PC-3 (cell line): ENCODE measurements around the gene ARF1. TPM values are rescaled to one million over a fixed set of nuclear protein-coding genes. Genes with fewer than 3 reads are reported as not detected.

ENCODE experiments used
- ATAC-seq: fragments of 200-7000 bp; cut with Tn5 transposase; 2 replicates; pipeline ENCODE4 v1.9.1; 2020; ENCODE audit warnings: mild to moderate bottlenecking, moderate library complexity
- BruUV-seq: library from RNA; stranded (reverse); fragments of 400-500 nt; replicated peaks from 2 replicates; lab custom pipeline; 2021; lab: Mats Ljungman, UMichigan
- CTCF ChIA-PET: fragments of 300-600 bp; sonication (Branson Sonifier 250); formaldehyde crosslinking; loops from one replicate; lab custom pipeline; 2022; ENCODE audit warnings: antibody characterized with exemption; lab: Charles Lee
- POLR2A ChIA-PET: fragments of 300-600 bp; sonication (Branson Sonifier 250); formaldehyde crosslinking; loops from one replicate; lab custom pipeline; 2022; ENCODE audit warnings: antibody characterized with exemption; ENCODE audit not compliant: unreplicated experiment; lab: Charles Lee
- DNase-seq: peaks from one replicate; pipeline ENCODE4 v3.0.0-alpha.2; 2015
- H2AFZ ChIP-seq: fragments of 300-600 bp; sonication (generic); 2 replicates; pipeline ENCODE4 v1.6.0; 2016; ENCODE audit warnings: antibody characterized with exemption, low read length
- H3F3A ChIP-seq: fragments of 300-600 bp; sonication (generic); one replicate; pipeline ENCODE4 v1.6.0; 2017; ENCODE audit warnings: antibody characterized with exemption, low read length, control low read depth, mild to moderate bottlenecking; ENCODE audit not compliant: unreplicated experiment
- H3K27ac ChIP-seq: fragments of 300-600 bp; sonication (generic); 2 replicates; pipeline ENCODE4 v1.5.1; 2016; ENCODE audit warnings: mild to moderate bottlenecking, low read length
- H3K27me3 ChIP-seq: fragments of 300-600 bp; sonication (generic); 2 replicates; pipeline ENCODE4 v1.6.1; 2016; ENCODE audit warnings: low read length, mixed read lengths
- H3K36me3 ChIP-seq: fragments of 300-600 bp; sonication (generic); 2 replicates; pipeline ENCODE4 v1.6.1; 2016; ENCODE audit warnings: low read depth, mixed run types, low read length, mixed read lengths
- H3K4me1 ChIP-seq: fragments of 300-600 bp; sonication (generic); 2 replicates; pipeline ENCODE4 v1.5.1; 2016; ENCODE audit warnings: low read length; ENCODE audit not compliant: insufficient read depth
- H3K4me2 ChIP-seq: fragments of 300-600 bp; sonication (generic); 2 replicates; pipeline ENCODE4 v1.6.0; 2016; ENCODE audit warnings: low read length
- H3K4me3 ChIP-seq: fragments of 300-600 bp; sonication (generic); 2 replicates; pipeline ENCODE4 v1.5.1; 2016; ENCODE audit warnings: mild to moderate bottlenecking, low read length, mixed read lengths
- H3K79me2 ChIP-seq: fragments of 300-600 bp; sonication (generic); 2 replicates; pipeline ENCODE4 v1.6.1; 2017; ENCODE audit warnings: low read length, mixed read lengths
- H3K9ac ChIP-seq: fragments of 300-600 bp; sonication (generic); 2 replicates; pipeline ENCODE4 v1.6.0; 2016; ENCODE audit warnings: mild to moderate bottlenecking, low read length
- H3K9me2 ChIP-seq: fragments of 300-600 bp; sonication (generic); replicated peaks from 2 replicates; pipeline ENCODE4 v1.6.1; 2016; ENCODE audit warnings: mixed run types, low read length, mixed read lengths
- H3K9me3 ChIP-seq: fragments of 300-600 bp; sonication (generic); 2 replicates; pipeline ENCODE4 v1.6.1; 2016; ENCODE audit warnings: low read length, mixed read lengths
- H4K20me1 ChIP-seq: fragments of 300-600 bp; sonication (generic); 2 replicates; pipeline ENCODE4 v1.6.1; 2016; ENCODE audit warnings: low read length, mixed read lengths
- EZH2 ChIP-seq: fragments of 300-600 bp; sonication (generic); IDR thresholded peaks from one replicate; pipeline ENCODE4 v1.6.1; 2017; ENCODE audit warnings: antibody characterized with exemption, mild to moderate bottlenecking, low read length; ENCODE audit not compliant: unreplicated experiment
- EZH2phosphoT487 ChIP-seq: fragments of 300-600 bp; sonication (generic); IDR thresholded peaks from 2 replicates; pipeline ENCODE4 v1.6.1; 2018; ENCODE audit warnings: mild to moderate bottlenecking, antibody characterized with exemption, low read length, borderline replicate concordance
- intact Hi-C: fragments of 100-400 bp; cut with micrococcal nuclease; formaldehyde crosslinking; loops from 2 replicates; pipeline ENCODE4 v1.9.0; 2023
- microRNA-seq: library from miRNA; unstranded; fragments of <30 nt; microRNA quantifications from one replicate; pipeline ENCODE4 v1.1.0, GENCODE V29; 2020; ENCODE audit not compliant: unreplicated experiment
- total RNA-seq: library from RNA; depleted of rRNA; stranded (reverse); fragments of >200 nt; gene quantifications from 2 replicates; pipeline ENCODE4 v1.2.3, GENCODE V29; 2014; rRNA removed
- TF ChIP-seq, protein P1 (sequence below): fragments of 300-600 bp; sonication (generic); conservative IDR thresholded peaks from 2 replicates; pipeline ENCODE4 v1.5.1; 2017; ENCODE audit warnings: antibody characterized with exemption, low read depth, mild to moderate bottlenecking, low read length

Gene ARF1
- total RNA-seq, 1 experiment from 2014 or later, result 688 TPM

GRCh38 chr1:228148196-228148861 is 65.8 kb downstream of the ARF1 start:
- H3K4me1 ChIP-seq, result 0 out of 2 replicates have a peak, but pooled peaks cover 4% of the 10 kb centered on the region
- no peaks in the 10 kb centered on the region for H3K27me3 ChIP-seq
- POLR2A ChIA-PET, result no interaction called here
- no peak overlapping the region for H3K27ac ChIP-seq
- H2AFZ ChIP-seq, result no peak overlapping the region
- intact Hi-C loops, result no loop called here
- H3K4me2 ChIP-seq, result no peak overlapping the region
- TF ChIP-seq EZH2 (no peak), EZH2phosphoT487 (no peak)
- TF ChIP-seq, protein P1, sequence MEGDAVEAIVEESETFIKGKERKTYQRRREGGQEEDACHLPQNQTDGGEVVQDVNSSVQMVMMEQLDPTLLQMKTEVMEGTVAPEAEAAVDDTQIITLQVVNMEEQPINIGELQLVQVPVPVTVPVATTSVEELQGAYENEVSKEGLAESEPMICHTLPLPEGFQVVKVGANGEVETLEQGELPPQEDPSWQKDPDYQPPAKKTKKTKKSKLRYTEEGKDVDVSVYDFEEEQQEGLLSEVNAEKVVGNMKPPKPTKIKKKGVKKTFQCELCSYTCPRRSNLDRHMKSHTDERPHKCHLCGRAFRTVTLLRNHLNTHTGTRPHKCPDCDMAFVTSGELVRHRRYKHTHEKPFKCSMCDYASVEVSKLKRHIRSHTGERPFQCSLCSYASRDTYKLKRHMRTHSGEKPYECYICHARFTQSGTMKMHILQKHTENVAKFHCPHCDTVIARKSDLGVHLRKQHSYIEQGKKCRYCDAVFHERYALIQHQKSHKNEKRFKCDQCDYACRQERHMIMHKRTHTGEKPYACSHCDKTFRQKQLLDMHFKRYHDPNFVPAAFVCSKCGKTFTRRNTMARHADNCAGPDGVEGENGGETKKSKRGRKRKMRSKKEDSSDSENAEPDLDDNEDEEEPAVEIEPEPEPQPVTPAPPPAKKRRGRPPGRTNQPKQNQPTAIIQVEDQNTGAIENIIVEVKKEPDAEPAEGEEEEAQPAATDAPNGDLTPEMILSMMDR, result no peak
- H4K20me1 ChIP-seq, result peaks cover 32% of the 10 kb centered on the region
- CTCF ChIA-PET, result no interaction called here
- H3K36me3 ChIP-seq, result peaks cover 13% of the 10 kb centered on the region
- H3K9ac ChIP-seq, result no peak overlapping the region
- H3K9me3 ChIP-seq, result no peaks in the 10 kb centered on the region
- DNase-seq (no peak), ATAC-seq (no peak)
- H3K4me3 ChIP-seq, result no peak overlapping the region
- peaks cover 44% of the 10 kb centered on the region for H3K79me2 ChIP-seq
- no TSS peak for BruUV-seq
- H3K9me2 ChIP-seq, result no peaks in the 10 kb centered on the region
- no peaks in the 10 kb centered on the region for H3F3A ChIP-seq

Small RNAs within 50 kb of the gene (microRNA-seq; reads per million reads assigned to microRNA genes)
- 8.3 reads per million, percentile 33 among the genes with 10 or more reads in this experiment for gene MIR3620

Other genes with a start within 250 kb of the ARF1 start
- gene WNT9A, start 134.8 kb upstream of the ARF1 start, total RNA-seq, result 22.2 and 36.6 TPM in 2 replicates
- 1.0 and 1.5 TPM in 2 replicates for gene WNT3A, start 75.7 kb upstream of the ARF1 start, total RNA-seq
- gene C1orf35, start 20.6 kb downstream of the ARF1 start, total RNA-seq, result 63.3 and 93.0 TPM in 2 replicates
- gene MRPL55, start 26.6 kb downstream of the ARF1 start, total RNA-seq, result 343 and 375 TPM in 2 replicates
- 996 and 1,117 TPM in 2 replicates for gene GUK1, start 57.6 kb downstream of the ARF1 start, total RNA-seq
- 1.2 and 2.2 TPM in 2 replicates for gene GJC2, start 67.2 kb downstream of the ARF1 start, total RNA-seq
- gene IBA57, start 83.1 kb downstream of the ARF1 start, total RNA-seq, result 13.3 and 18.3 TPM in 2 replicates
- gene OBSCN, start 125.3 kb downstream of the ARF1 start, total RNA-seq, result 29.1 and 42.7 TPM in 2 replicates